Heart right ventricle (tissue), 16 donors: ENCODE data around the gene S100A11. TPM values are rescaled to one million over a fixed set of nuclear protein-coding genes. Genes with fewer than 3 reads are reported as not detected.

Source experiments
- ATAC-seq, 8 donors: fragments of 200-7000 bp; cut with Tn5 transposase; one replicate each; pipeline ENCODE4 v1.9.1; 2020; ENCODE audit warnings: mild to moderate bottlenecking in 8 of 8, moderate library complexity in 8 of 8, moderate number of reproducible peaks in 1 of 8
- DNase-seq, 2 donors: peaks; one replicate each; pipeline ENCODE4 v3.0.0-alpha.2; 2020
- H3K27ac ChIP-seq, 10 donors: fragments of 200-600 bp; sonication (generic) in 2 of 10; one replicate each; pipeline versions ENCODE4 v1.5.0 to v1.8.0; 2020 to 2022; ENCODE audit warnings: mild to moderate bottlenecking in 3 of 10
- H3K27me3 ChIP-seq, 7 donors: fragments of 200-600 bp; one replicate each; pipeline ENCODE4 v1.8.0; 2021 to 2022; ENCODE audit warnings: mild to moderate bottlenecking in 2 of 7
- H3K36me3 ChIP-seq, 9 donors: fragments of 200-600 bp; sonication (generic) in 1 of 9; one replicate each; pipeline versions ENCODE4 v1.5.0 to v1.8.0; 2020 to 2022; ENCODE audit warnings: mild to moderate bottlenecking in 2 of 9
- H3K4me1 ChIP-seq, 9 donors: fragments of 200-600 bp; sonication (generic) in 1 of 9; one replicate each; pipeline versions ENCODE4 v1.5.0 to v1.8.0; 2020 to 2022; ENCODE audit warnings: mild to moderate bottlenecking in 4 of 9
- H3K4me3 ChIP-seq, 10 donors: fragments of 200-600 bp; sonication (generic) in 2 of 10; one replicate each; pipeline versions ENCODE4 v1.5.0 to v1.8.0; 2020 to 2022; ENCODE audit warnings: mild to moderate bottlenecking in 7 of 10, moderate library complexity in 2 of 10
- H3K9me3 ChIP-seq, 11 donors: fragments of 200-600 bp in 10 of 11; sonication (generic) in 2 of 11; one replicate each; pipeline versions ENCODE4 v1.5.0 to v1.8.0; 2013 to 2022; ENCODE audit warnings: mild to moderate bottlenecking in 2 of 11, control low read depth in 1 of 11, moderate library complexity in 1 of 11
- WGBS, 2 donors: extraction: QIAGEN DNeasy Blood & Tissue Kit; methylation state at CpG; one replicate each; pipeline ENCODE4 v1.1.7; 2013; ENCODE audit warnings: inconsistent platforms in 1 of 2; 5-methylcytosine and 5-hydroxymethylcytosine counted together
- intact Hi-C, 10 donors: fragments of 100-400 bp; cut with DNase I; formaldehyde crosslinking; loops; one replicate each; pipeline versions ENCODE4 v1.11.1 to v1.14.2; 2022
- polyA plus RNA-seq, 2 donors: library from polyadenylated mRNA; stranded (reverse); fragments of 200-250 nt; gene quantifications; one replicate each; pipeline ENCODE4 v1.2.3, GENCODE V29; 2013
- total RNA-seq, 10 donors: library from RNA; stranded (reverse); fragmentation: NEBNext Ultra II Directional in 3 of 10; extraction: Animal tissue kit (Norgen Biotek cat#: 25700) in 3 of 10; gene quantifications; one replicate each; pipeline versions ENCODE4 v1.2.1 to v1.2.4, GENCODE V29; 2021 to 2023
- TF ChIP-seq, protein P1 (sequence below), 9 donors: fragments of 200-600 bp; sonication (generic) in 2 of 9; IDR thresholded peaks; one replicate each; pipeline versions ENCODE4 v1.5.0 to v1.8.0; 2021 to 2022; ENCODE audit warnings: antibody characterized with exemption in 9 of 9, mild to moderate bottlenecking in 5 of 9, moderate library complexity in 1 of 9
- donor health status: Arrhythmogenic right ventricular cardiomyopathy.
- donor health status: ischemic (EF 13 %, LVEDD 7.1; RV severe dilation, severe dysfunction).
- donor health status: healthy with polysubstance abuse.
- donor health status: DM: no; HTN: yes; CAD: no.
- donor health status: DM: no; HTN: no; CAD: no.
- donor health status: ischemic (EF 25% LVEDD 6.9; RV normal size, moderate dysfunction).
- donor health status: ischemic (EF 25% LVEDD 5.7; RV mildly dilated, moderate dysfunction).
- donor health status: healthy.
- donor health status: DM: yes; HTN: yes; CAD: no.
- donor health status: Ischemic cardiomyopathy.
- donor health status: ischemic (EF 35%, LVEDD 5.7; RV mildly dilated, moderate dysfunction).
- donor health status: nonischemic (EF 11% LVEDD 7.7; RV severe dilation, severe dysfunction).
- donor health status: DM: yes; HTN: yes; CAD: no.
- donor health status: PGD.
- donor health status: ischemic (EF 29% LVEDD 5.4; RV normal size, mild dysfunction).
- donor health status: nonischemic (EF 23%, LVEDD 6.1; RV moderate dilation, normal function).

The S100A11 gene
- total and polyA plus RNA-seq, 12 donors: 41.4 to 593 (median 56.7) TPM

DNA sequence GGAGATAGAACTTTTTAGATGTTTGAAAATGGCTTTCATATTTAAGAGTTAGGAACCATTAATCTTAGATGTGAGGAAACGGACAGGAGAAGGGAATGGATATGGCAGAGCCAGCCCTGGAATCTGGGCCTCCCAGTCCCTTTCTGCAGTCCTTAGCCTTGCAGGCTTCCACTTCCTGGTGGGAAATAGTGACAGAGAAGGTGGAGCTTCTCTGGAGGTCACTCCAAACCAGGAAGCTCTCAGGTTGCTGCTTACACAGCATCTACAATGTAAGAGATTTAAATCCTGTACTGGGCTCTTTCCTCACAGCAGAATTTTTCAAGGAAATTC is 2.5 kb downstream of the S100A11 start:
- Histone ChIP-seq H3K27me3 (no peaks in the 10 kb centered on the region), H3K27ac (peak overlapping the region in 9 of 10 donors; percentile 86 to 98 (median 95)), H3K36me3 (peaks cover 0 to 47% (median 16%) of the 10 kb centered on the region in 9 donors), H3K4me1 (peaks cover 0 to 76% (median 22%) of the 10 kb centered on the region in 9 donors), H3K9me3 (no peaks in the 10 kb centered on the region), H3K4me3 (peak overlapping the region; percentile 51 to 82 (median 66))
- ATAC-seq (peak in 5 of 8 donors; percentile 4 to 33 (median 10)), DNase-seq (no peak)
- intact Hi-C loops: no loop called here
- TF ChIP-seq, protein P1, sequence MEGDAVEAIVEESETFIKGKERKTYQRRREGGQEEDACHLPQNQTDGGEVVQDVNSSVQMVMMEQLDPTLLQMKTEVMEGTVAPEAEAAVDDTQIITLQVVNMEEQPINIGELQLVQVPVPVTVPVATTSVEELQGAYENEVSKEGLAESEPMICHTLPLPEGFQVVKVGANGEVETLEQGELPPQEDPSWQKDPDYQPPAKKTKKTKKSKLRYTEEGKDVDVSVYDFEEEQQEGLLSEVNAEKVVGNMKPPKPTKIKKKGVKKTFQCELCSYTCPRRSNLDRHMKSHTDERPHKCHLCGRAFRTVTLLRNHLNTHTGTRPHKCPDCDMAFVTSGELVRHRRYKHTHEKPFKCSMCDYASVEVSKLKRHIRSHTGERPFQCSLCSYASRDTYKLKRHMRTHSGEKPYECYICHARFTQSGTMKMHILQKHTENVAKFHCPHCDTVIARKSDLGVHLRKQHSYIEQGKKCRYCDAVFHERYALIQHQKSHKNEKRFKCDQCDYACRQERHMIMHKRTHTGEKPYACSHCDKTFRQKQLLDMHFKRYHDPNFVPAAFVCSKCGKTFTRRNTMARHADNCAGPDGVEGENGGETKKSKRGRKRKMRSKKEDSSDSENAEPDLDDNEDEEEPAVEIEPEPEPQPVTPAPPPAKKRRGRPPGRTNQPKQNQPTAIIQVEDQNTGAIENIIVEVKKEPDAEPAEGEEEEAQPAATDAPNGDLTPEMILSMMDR (IDR thresholded peaks at IDR 0.05): no peak
- 63 to 70% methylated on average over 1 of the region's 1 CpG for WGBS, 2 donors

DNA sequence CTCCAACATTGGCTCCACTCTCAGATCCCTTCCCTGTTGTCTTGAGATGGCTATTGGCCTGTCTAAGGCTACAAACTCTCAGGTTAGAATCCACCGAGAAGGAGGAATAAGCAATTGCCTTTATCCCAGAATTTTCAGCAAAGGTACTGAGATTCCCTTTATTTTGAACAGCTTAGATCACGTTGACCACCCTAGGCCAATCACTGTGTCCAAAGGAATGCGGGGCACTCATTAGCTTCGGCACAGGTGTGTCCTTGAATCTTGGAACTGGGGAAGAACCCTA is 6.9 kb downstream of the S100A11 start:
- Histone ChIP-seq H3K4me1 (peaks cover 0 to 47% (median 12%) of the 10 kb centered on the region in 9 donors), H3K36me3 (peaks cover 0 to 47% (median 16%) of the 10 kb centered on the region in 9 donors), H3K27ac (peak overlapping the region in 1 of 10 donors; percentile 12), H3K27me3 (no peaks in the 10 kb centered on the region), H3K4me3 (no peak overlapping the region), H3K9me3 (no peaks in the 10 kb centered on the region)
- ATAC-seq (no peak), DNase-seq (no peak)
- 91 to 95% methylated on average over 4 of the region's 4 CpGs for WGBS, 2 donors
- intact Hi-C loops: no loop called here
- TF ChIP-seq, protein P1 (IDR thresholded peaks at IDR 0.05): no peak

DNA sequence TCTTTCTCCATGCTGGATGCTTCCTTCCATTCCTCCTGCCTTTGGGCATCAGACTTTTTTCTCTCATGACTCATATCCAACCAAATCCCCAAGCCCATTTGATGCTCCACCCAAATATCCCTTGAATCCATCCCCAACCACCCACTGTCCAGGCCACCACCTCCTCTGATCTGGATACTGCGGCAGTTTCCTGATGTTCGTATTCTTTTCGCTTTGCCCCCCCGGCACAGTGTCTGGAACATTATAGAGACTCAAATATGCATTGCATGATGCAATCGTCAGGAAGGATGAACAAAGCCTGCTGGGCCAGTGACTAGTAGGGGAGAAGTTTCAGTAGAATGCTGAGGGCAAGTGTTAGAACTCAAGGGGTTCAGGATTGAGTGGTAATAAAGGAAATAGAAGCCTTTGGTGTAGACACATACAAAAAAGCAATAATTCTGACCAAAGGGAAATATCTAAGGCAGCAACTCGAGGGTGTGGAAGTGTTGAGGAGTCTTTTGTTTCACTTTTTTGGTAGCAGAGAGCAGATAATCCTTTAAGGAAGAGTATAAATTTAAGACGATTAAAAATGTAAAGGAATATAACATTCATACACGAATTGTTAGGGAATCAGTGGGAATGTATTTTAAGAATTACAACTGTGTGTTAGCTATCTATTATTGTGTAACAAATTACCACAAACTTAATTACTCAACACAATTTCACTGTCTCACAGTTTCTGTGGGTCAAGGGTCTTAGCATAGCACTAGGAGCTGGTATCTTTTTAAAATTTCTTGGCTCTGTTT is 7.5 kb downstream of the S100A11 start:
- ATAC-seq: peak in 1 of 8 donors; percentile 11
- WGBS, 2 donors: 82 to 90% methylated on average over 8 of the region's 8 CpGs
- no peak for DNase-seq
- intact Hi-C loops: no loop called here
- H3K36me3 ChIP-seq: peaks cover 0 to 46% (median 16%) of the 10 kb centered on the region in 9 donors
- H3K4me3 ChIP-seq: no peak overlapping the region
- H3K4me1 ChIP-seq: peaks cover 0 to 41% (median 6%) of the 10 kb centered on the region in 9 donors
- H3K27me3 ChIP-seq: no peaks in the 10 kb centered on the region
- no peaks in the 10 kb centered on the region for H3K9me3 ChIP-seq
- H3K27ac ChIP-seq: peak overlapping the region in 1 of 10 donors; percentile 12
- TF ChIP-seq, protein P1 (IDR thresholded peaks at IDR 0.05): no peak

DNA sequence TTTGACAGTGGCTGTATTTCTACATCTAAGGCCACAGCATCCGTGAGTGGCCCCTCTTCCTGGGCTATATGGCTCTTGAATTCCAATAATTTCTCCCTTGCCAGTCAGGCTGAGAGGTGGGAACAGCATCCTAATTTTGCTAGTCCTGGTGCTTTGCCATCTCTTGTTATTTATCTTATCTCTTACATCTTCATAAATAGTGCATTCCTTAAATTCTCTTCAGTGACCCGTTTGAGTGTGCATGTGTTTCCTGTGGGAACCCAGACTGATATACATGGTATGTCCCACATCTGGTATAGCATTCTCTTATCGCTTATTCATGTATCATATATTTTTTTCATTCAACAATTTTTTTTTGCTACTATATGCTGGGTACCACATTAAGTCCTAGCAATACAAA is 9.9 kb downstream of the S100A11 start:
- TF ChIP-seq, protein P1 (IDR thresholded peaks at IDR 0.05): no peak

More for the DNA sequence above, 9.9 kb downstream of the S100A11 start:
- peaks cover 0 to 22% (median 0%) of the 10 kb centered on the region in 9 donors for H3K36me3 ChIP-seq
- no peak overlapping the region for H3K4me3 ChIP-seq
- 41 to 45% methylated on average over 3 of the region's 3 CpGs for WGBS, 2 donors
- H3K4me1 ChIP-seq: peaks cover 0 to 23% (median 0%) of the 10 kb centered on the region in 9 donors
- no peak for ATAC-seq
- H3K9me3 ChIP-seq: no peaks in the 10 kb centered on the region
- intact Hi-C loops: no loop called here
- no peak overlapping the region for H3K27ac ChIP-seq
- DNase-seq: no peak
- no peaks in the 10 kb centered on the region for H3K27me3 ChIP-seq
